ACC112 (cell line): ENCODE results near the gene IDE.

Experiments used
- H2AFZ ChIP-seq: fragments of 200-600 bp; sonication (generic); one replicate; pipeline ENCODE4 v1.6.0; 2017; ENCODE audit warnings: antibody characterized with exemption, low read length; ENCODE audit not compliant: unreplicated experiment
- H3K27ac ChIP-seq: fragments of 200-600 bp; sonication (generic); 2 replicates; pipeline ENCODE4 v1.5.1; 2014; ENCODE audit warnings: low read depth, mild to moderate bottlenecking, antibody characterized with exemption, low read length, moderate library complexity
- H3K27me3 ChIP-seq: fragments of 200-600 bp; sonication (generic); 2 replicates; pipeline ENCODE4 v1.6.1; 2014; ENCODE audit warnings: mild to moderate bottlenecking, antibody characterized with exemption, low read length, moderate library complexity, mixed read lengths; ENCODE audit not compliant: insufficient read depth
- H3K36me3 ChIP-seq: fragments of 200-600 bp; sonication (generic); 2 replicates; pipeline ENCODE4 v1.6.1; 2016; ENCODE audit warnings: mild to moderate bottlenecking, antibody characterized with exemption, low read length, moderate library complexity, mixed read lengths; ENCODE audit not compliant: insufficient read depth
- H3K4me1 ChIP-seq: fragments of 200-600 bp; sonication (generic); one replicate; pipeline ENCODE4 v1.6.1; 2016; ENCODE audit warnings: low read length, mixed read lengths; ENCODE audit not compliant: insufficient read depth, unreplicated experiment, control insufficient read depth
- H3K4me3 ChIP-seq: fragments of 200-600 bp; sonication (generic); 2 replicates; pipeline ENCODE4 v1.5.1; 2014; ENCODE audit warnings: mild to moderate bottlenecking, low read depth, low read length
- H3K79me2 ChIP-seq: fragments of 200-600 bp; sonication (generic); one replicate; pipeline ENCODE4 v1.6.0; 2016; ENCODE audit warnings: low read length; ENCODE audit not compliant: control insufficient read depth, unreplicated experiment, insufficient read depth

Gene IDE

GRCh38 chr10:92573798-92574547, at the start of gene IDE:
IDE (minus strand) TSS chr10:92574093; CDS start chr10:92574019, 74 bp downstream.
- Histone ChIP-seq H3K4me1 (peaks cover 27% of the 10 kb centered on the region), H3K27me3 (no peaks in the 10 kb centered on the region), H3K36me3 (no peaks in the 10 kb centered on the region), H3K4me3 (peak within 1 kb of the TSS; percentile 92), H3K27ac (peak within 1 kb of the TSS; percentile 72), H2AFZ (peak within 1 kb of the TSS; percentile 86), H3K79me2 (peaks cover 34% of the 10 kb centered on the region)

GRCh38 chr10:92619368-92619767, 45.5 kb upstream of the IDE start:
- Histone ChIP-seq H3K36me3 (peaks cover 20% of the 10 kb centered on the region), H3K4me1 (no peaks in the 10 kb centered on the region)

GRCh38 chr10:92615515-92615914, 41.6 kb upstream of the IDE start:
- Histone ChIP-seq H3K4me3 (no peak overlapping the region), H2AFZ (no peak overlapping the region), H3K27ac (no peak overlapping the region)

More at GRCh38 chr10:92619368-92619767, 45.5 kb upstream of the IDE start:
- Histone ChIP-seq H3K4me3 (no peak overlapping the region), H3K27ac (no peak overlapping the region), H3K79me2 (peaks cover 4% of the 10 kb centered on the region), H2AFZ (no peak overlapping the region), H3K27me3 (no peaks in the 10 kb centered on the region)

GRCh38 chr10:92604841-92605240, 30.9 kb upstream of the IDE start:
- Histone ChIP-seq H3K36me3 (peaks cover 11% of the 10 kb centered on the region), H3K4me1 (peaks cover 29% of the 10 kb centered on the region)

More at GRCh38 chr10:92615515-92615914, 41.6 kb upstream of the IDE start:
- Histone ChIP-seq H3K79me2 (peaks cover 6% of the 10 kb centered on the region), H3K4me1 (no peaks in the 10 kb centered on the region), H3K27me3 (no peaks in the 10 kb centered on the region), H3K36me3 (peaks cover 17% of the 10 kb centered on the region)

GRCh38 chr10:92598321-92598720, 24.4 kb upstream of the IDE start:
- Histone ChIP-seq H2AFZ (no peak overlapping the region), H3K79me2 (peaks cover 96% of the 10 kb centered on the region), H3K27ac (no peak overlapping the region), H3K4me1 (peaks cover 17% of the 10 kb centered on the region), H3K4me3 (no peak overlapping the region), H3K36me3 (0 out of 2 replicates have a peak, but pooled peaks cover 4% of the 10 kb centered on the region), H3K27me3 (no peaks in the 10 kb centered on the region)

More at GRCh38 chr10:92604841-92605240, 30.9 kb upstream of the IDE start:
- H3K27me3 ChIP-seq: no peaks in the 10 kb centered on the region
- H2AFZ ChIP-seq: peak overlapping the region; percentile 16
- no peak overlapping the region for H3K4me3 ChIP-seq
- H3K27ac ChIP-seq: no peak overlapping the region
- H3K79me2 ChIP-seq: peaks cover 79% of the 10 kb centered on the region

- Histone ChIP-seq H3K36me3 (0 out of 2 replicates have a peak, but pooled peaks cover 4% of the 10 kb centered on the region), H3K4me3 (peak overlapping the region; percentile 85; the same call in 1 of the 2 replicates), H3K27ac (no peak overlapping the region), H2AFZ (no peak overlapping the region), H3K79me2 (peaks cover 71% of the 10 kb centered on the region), H3K27me3 (no peaks in the 10 kb centered on the region), H3K4me1 (peaks cover 9% of the 10 kb centered on the region)
These were observed 21.6 kb upstream of the IDE start for GRCh38 chr10:92595505-92595904.

GRCh38 chr10:92593619-92594588, 20.0 kb upstream of the IDE start:
- Histone ChIP-seq H3K27me3 (no peaks in the 10 kb centered on the region), H3K79me2 (peaks cover 58% of the 10 kb centered on the region), H3K4me3 (peak overlapping the region; percentile 85), H2AFZ (peak overlapping the region; percentile 58), H3K36me3 (0 out of 2 replicates have a peak, but pooled peaks cover 4% of the 10 kb centered on the region), H3K4me1 (peaks cover 9% of the 10 kb centered on the region), H3K27ac (peak overlapping the region; percentile 68)

- Histone ChIP-seq H2AFZ (peak within 1 kb of the TSS; percentile 93), H3K4me1 (peaks cover 9% of the 10 kb centered on the region), H3K36me3 (0 out of 2 replicates have a peak, but pooled peaks cover 4% of the 10 kb centered on the region), H3K79me2 (peaks cover 49% of the 10 kb centered on the region), H3K4me3 (peak within 1 kb of the TSS; percentile 85), H3K27me3 (no peaks in the 10 kb centered on the region), H3K27ac (peak within 1 kb of the TSS; percentile 68)
These were observed 19.1 kb upstream of the IDE start, which contains the start of gene KIF11 for GRCh38 chr10:92592761-92593618. KIF11 (plus strand) TSS chr10:92593130; CDS start chr10:92593376, 246 bp downstream.

GRCh38 chr10:92591550-92592022, 17.7 kb upstream of the IDE start:
- Histone ChIP-seq H3K79me2 (peaks cover 35% of the 10 kb centered on the region), H3K27ac (peak overlapping the region; percentile 66), H3K36me3 (no peaks in the 10 kb centered on the region), H3K27me3 (no peaks in the 10 kb centered on the region), H3K4me3 (peak overlapping the region; percentile 70), H2AFZ (peak overlapping the region; percentile 93), H3K4me1 (peaks cover 5% of the 10 kb centered on the region)
